HG03108 (cell line): ENCODE data around the gene ATOX1.
A peak's percentile ranks its signal among the peaks of the same experiment; 100 is the strongest.

ENCODE experiments used
- ATAC-seq: cut with Tn5 transposase; IDR thresholded peaks from one replicate; pipeline ENCODE4 v1.9.1; 2021; ENCODE audit warnings: moderate library complexity; ENCODE audit not compliant: unreplicated experiment

Gene ATOX1

DNA sequence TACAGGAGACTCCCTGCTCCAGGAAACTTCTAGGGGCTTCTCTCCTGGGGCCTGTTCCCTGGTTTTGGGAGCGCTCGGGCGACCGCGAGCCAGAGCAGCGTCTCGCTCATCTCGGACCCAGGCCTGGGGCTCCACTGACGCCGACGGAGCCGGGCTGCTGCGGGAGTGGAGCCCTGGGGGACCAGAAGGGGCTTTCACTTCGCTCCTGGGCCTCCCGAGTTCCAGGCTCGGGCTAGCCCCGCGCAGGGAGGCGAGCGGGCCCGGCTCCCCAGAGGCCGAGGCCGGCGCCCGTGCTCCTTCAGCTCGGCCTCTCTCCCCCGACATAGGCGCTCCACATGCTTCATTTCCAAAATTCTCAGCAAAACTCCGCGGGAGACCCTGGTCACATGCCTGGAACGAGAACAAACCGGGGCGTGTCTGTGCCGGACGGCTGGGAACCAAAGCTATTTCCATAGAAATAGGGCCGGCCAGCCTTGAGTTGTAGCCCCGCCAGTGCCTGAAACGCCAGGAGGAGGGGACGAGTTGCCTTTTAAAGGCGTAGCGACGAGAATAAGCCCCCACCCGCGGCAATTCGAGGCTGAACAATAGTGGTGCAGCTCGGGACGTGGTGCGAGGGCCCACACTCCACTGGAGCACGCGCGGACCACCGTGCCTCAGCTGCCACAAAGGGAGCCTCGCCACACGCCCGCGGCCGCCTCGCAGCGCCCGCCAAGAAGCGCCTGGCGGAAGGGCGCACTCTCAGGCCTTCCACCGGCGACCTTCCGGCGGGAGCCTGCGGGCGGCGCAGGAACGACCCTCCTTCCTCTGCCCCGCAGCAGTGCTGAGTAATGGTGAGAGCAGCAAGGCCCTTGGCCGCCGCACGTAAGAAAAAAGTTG, 12.2 kb upstream of the ATOX1 start:
- peak; percentile 20 for ATAC-seq

DNA sequence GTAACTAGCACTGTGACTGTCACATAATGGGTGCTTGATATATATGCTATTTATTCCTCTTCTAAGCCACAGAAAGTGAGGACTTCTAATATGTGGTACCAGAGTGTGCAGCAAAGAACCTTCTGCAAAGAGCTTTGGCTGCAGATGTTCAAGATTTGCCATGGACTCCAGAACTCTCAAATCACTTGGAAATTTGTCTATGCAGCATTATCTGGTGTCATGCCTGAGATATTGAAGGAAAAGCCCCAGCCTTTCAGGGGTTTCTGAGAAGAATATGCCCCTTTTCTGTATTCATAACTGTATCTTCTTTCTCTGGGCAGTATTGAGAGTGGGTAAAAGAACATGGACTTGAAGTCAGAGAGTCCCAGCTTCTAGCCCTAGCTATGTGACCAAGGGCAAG, 8.5 kb upstream of the ATOX1 start:
- ATAC-seq = no peak

- ATAC-seq = no peak
Measured at GRCh38 chr5:151764801-151765200, 6.4 kb upstream of the ATOX1 start.

- peak; percentile 0 for ATAC-seq
Measured at GRCh38 chr5:151758141-151758429, 346 bp downstream of the ATOX1 start.

DNA sequence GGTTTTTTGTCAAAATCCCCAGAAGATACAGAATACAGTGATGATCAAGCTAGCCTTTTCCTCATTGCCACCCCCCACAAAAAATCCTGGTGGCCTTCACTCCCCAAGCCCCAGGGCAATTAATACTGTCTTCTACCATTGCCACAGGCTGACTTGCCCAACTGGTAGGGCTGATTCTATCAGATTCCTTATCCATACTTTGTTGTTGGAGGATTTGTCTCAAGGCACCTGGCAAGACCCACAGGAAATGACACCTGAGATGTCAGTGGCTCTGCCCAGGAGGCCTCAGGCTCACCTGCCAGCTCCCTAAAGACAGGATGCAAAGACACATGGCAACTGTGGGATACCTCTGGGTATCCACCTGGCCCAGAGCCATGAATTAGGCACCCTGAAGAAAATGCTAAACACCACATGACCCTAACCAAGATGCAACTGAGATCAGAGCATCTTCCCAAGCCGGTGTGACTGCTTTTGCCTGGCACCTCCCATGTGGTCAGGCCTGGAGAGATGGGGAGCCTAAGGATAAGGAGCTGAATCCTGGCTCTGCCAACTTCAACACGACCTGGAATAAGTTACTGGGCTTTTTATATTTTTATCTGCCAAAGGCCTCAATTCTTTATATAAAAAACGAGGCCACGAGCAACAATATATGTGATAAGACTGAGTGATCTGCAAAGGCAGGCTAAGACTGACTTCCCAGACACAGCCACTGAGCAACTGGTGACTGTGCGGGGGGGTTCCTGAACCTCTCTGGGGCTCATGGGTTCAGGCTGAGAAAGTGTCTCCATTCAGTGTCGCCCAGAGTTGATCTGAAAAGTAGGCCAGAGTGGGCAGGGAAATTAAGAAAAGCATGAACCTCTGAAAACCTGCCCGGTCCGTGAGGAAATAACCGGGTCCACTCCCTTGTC, 944 bp downstream of the ATOX1 start:
- ATAC-seq = no peak

GRCh38 chr5:151755383-151755782, 3.0 kb downstream of the ATOX1 start:
- no peak for ATAC-seq

DNA sequence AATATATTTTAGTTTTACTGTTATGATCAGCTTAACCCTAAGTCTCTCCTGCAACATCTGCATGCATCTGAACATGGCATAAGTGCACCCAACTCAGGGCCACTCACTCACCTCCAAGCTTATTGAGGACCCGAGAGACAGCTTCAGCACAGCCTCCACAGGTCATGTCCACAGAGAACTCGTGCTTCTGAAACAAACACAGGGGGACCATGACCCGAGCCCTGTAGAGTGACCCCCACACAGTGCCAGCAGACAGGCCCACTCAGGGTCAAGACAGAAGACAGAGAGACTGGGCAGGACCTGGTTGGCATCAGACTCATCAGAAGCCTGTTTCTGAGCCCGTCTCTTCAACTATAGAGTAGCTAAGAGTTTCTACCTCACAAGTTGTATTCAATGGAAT, 6.8 kb downstream of the ATOX1 start:
- no peak for ATAC-seq

DNA sequence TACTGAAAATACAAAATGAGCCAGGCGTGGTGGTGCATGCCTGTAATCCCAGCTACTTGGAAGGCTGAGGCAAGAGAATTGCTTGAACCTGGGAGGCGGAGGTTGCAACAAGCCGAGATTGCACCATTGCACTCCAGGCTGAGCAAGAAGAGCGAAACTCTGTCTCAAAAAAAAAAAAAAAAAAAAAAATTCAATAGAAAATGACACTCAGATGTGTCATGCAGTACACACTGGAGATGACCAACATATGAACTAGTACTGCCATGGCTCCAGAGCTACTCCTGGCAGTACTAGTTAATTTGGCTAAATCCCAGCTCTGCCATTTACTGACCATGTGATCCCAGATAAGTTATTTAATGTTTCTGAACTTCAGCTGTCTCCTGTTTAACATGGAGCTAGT, 7.3 kb downstream of the ATOX1 start:
- no peak for ATAC-seq

GRCh38 chr5:151750121-151750520, 8.3 kb downstream of the ATOX1 start:
- no peak for ATAC-seq

- peak; percentile 55 for ATAC-seq
Measured at GRCh38 chr5:151745071-151745705, 13.2 kb downstream of the ATOX1 start.

- ATAC-seq = no peak
Measured at GRCh38 chr5:151743530-151743929, 14.9 kb downstream of the ATOX1 start.

DNA sequence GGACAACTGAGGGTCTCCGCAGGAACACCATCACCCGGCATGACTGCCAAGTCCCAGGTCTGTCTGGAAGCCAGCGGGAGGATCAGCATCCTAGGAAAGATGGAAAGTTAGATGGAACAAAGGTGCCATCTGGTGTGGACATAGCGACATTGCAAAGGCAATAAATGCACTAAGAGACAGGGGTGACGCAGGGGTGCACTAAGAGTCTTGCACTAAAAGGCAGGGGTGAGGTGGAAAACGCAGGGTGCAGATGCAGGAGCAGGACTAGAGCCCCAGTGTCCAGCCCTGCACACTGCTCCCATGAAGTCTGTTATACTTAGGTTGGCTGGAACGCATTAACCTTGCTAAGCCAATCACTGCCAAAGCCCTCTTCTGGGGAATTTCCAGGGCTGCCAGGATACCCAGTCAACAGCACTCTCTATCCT, 15.5 kb downstream of the ATOX1 start:
- no peak for ATAC-seq

DNA sequence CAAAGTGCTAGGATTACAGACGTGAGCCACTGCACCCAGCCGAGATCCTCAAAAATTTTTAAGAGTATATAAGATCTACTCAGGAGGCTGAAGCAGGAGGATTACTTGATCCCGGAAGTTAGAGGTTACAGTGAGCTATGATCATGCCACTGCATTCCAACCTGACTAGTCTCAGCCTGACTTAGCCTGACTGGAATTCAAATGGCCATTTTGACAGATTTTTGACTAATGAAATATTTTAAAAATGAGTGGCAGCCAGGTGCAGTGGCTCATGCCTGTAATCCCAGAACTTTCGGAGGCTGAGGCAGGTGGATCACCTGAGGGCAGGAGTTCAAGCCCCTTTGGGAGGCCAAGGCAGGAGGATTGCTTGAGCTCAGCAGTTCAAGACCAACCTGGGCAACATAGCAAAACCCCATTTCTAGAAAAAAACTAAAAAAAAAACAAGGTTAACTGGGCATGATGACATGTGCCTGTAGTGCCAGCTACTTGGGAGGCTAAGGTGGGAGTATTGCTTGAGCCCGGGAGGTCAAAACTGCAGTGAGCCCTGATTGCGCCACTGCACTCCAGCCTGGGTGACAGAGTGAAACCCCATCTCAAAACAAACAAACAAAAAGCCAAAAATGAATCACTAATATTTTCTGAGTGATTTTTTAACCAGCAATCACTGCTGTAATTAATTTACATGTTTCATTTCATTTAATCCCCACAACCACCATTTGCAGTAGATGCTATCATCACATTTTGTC, 16.6 kb downstream of the ATOX1 start:
- ATAC-seq = no peak

- no peak for ATAC-seq
Measured at GRCh38 chr5:151740958-151741373, 17.5 kb downstream of the ATOX1 start.

- peak; percentile 51 for ATAC-seq
Measured at GRCh38 chr5:151740336-151740942, 18.0 kb downstream of the ATOX1 start.

DNA sequence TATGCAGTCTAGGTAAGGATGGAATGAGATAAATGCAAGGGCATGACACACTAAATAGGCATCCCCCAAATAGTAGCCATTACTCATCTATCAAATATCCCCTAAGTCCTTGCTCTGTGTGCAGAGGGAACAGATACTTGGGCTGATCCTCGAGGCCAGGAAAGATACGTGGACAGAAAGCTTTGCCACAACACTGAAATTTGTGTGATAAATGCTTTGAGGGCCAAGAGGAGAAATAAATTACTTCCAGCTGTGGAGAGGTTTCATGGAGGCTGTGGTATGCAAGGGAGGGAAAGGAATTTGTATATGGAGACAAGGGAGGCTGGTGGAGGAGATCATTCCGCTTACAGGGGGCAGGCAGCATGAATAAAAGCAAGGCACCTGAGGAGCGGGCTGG, 18.5 kb downstream of the ATOX1 start:
- no peak for ATAC-seq

DNA sequence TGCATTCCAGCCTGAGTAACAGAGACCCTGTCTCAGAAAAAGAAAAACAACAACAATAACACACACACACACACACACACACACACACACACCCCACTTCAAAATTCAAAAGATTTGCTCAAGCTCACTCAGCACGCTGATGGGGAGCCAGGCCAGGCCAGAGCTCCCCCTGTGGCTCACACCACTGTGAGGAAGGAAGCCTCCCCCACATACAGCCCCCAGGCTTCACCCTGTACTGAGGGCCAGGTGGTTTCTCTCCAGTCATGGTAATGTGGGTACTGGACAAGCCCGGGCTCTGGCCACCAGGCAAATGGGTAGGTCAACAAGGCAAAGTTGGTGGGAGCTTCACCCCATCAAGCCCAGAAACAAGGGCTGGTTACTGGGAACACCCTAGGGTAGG, 19.0 kb downstream of the ATOX1 start:
- ATAC-seq = no peak

- no peak for ATAC-seq
Measured at GRCh38 chr5:151738125-151738848, 20.1 kb downstream of the ATOX1 start.

DNA sequence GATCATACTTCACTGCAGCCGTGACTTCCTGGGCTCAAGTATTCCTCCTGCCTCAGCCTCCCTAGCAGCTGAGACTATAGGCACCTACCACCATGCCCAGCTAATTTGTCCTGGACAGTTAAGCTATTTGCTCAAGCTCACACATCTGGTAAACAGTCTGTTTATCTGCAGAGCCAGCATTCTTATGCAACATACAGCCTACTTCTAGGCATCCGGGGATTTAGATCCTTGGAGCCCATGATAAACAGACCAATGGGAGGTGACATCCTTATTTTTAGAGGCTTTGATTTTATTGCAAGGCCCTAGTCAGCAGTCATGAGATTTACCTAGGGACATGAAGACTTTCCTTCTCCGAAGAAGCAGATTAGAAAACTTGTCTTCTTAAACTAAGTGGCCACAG, 21.0 kb downstream of the ATOX1 start:
- ATAC-seq = no peak

DNA sequence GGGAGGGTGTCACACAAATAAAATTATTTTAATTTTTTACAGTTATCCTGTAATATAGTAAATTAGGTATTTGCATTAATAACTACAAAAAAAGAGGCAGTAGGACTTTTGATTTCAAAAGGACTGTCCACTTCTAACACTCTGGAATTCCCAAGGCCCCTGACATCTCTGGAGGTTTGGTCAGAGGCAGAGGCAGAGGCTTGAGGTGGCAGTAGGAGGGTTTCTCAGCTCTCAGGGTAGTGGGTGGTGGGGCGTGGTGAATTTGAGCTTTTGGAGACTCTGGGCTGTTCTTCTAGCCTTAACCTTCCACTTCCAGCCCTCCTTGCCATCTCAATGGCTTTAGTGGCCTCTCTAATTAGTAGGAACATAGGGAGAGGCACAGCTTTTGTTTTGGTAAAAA, 22.8 kb downstream of the ATOX1 start:
- no peak for ATAC-seq
